ENCODE measurements around the gene ETFDH.

Gene ETFDH

GRCh38 chr4:158715802-158716201 is 43.7 kb downstream of the ETFDH start:
- H3K4me3 ChIP-seq (ENCODE audit: low read depth, low read length): no peak overlapping the region
- no peak for DNase-seq (ENCODE audit: low read depth)
- TF ChIP-seq CTCF (conservative IDR thresholded peaks at IDR 0.05; ENCODE audit: low read depth, low read length): no peak

DNA sequence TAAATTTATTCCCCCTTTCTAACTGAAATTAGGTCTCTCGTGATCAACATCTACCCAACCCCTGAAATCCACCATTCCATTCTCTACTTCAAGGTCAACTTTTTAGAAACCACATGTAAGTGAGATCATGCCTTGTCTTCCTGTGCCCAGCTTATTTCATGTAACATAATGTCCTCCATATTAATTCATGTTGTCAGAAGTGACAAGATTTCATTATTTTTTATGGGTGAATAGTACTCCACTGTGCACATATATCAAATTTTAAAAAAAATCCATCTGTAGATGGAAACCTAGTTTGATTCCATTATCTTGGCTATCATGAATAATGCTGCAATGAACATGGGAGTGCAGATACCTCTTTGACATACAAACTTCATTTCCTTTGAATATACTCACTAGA is 49.6 kb downstream of the ETFDH start:
- DNase-seq (ENCODE audit: low read depth): no peak
- H3K4me3 ChIP-seq (ENCODE audit: low read depth, low read length): no peak overlapping the region
- TF ChIP-seq CTCF (conservative IDR thresholded peaks at IDR 0.05; ENCODE audit: low read depth, low read length): no peak

- H3K4me3 ChIP-seq (ENCODE audit: low read depth, low read length): peak overlapping the region; percentile 88
- peak; percentile 55 for DNase-seq (ENCODE audit: low read depth)
- TF ChIP-seq CTCF (conservative IDR thresholded peaks at IDR 0.05; ENCODE audit: low read depth, low read length): no peak
Measured at GRCh38 chr4:158722291-158722916, 50.3 kb downstream of the ETFDH start.

DNA sequence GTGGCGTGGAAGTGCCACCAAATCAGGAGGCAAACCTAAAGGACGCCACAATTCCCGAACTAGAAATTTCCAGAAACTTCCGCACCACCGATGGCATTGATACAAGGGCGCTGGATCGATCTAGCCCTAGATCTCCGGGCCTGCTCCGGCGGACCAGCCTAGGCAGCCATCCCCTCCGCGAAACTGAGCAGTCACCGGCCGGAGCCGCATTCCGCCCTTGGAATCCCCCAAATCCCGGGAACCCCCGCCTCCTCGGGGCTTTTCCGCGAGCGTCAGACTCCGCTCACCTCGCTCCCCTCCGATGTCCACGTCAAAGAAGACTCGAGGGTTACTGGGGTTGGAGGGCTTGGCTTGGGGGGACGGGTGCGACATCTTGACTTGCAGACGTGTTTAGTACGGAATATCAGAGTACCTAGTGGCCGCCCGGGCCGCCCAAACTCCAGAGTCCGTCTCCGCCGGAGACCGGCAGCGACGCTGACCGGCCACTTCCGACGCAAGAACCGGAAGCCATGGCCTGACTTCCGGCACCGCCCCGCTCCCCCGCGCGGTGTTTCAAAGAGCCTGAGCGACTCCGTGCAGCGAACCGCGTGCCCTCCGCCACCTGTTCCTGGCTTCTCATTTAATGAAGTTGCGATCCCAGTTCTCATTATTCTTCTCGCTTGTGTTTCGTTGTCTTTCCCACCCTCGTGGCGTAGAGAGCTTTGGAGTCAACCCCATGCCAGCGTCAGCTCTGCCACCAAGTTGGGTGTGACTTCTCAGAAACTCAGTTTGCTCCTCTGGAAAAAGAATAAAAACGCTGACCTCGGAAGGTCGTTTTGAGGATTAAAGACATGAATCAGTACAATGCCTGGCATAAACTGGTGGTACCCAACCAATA is 51.1 kb downstream of the ETFDH start, which contains the start of gene PPID:
PPID (minus strand) TSS at position 480 of the 877 bp plus-strand sequence; CDS start at position 372, 108 bp downstream.
- DNase-seq (ENCODE audit: low read depth): peak; percentile 71
- peak within 1 kb of the TSS; percentile 88 for H3K4me3 ChIP-seq (ENCODE audit: low read depth, low read length)
- TF ChIP-seq CTCF (conservative IDR thresholded peaks at IDR 0.05; ENCODE audit: low read depth, low read length): peak; percentile 4

DNA sequence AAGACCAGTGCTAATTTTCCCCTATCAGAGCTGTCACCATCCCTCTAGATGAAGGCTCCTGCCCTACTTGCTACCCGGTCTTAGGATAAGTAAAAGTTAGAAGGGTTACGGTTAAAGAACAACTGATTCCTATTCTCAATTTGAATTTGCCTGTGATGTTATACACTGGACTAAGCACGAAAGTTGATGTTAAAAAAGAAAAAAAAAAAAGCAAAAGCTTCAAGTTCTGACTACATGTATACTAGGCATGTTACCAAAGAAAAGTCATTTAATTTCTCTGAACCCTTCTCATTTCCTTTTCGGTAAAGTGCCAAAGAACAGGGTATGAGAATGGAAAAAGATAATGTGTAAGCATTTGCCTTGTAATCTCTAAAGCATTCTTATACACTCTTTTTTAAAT is 52.5 kb downstream of the ETFDH start:
- no peak for TF ChIP-seq CTCF (conservative IDR thresholded peaks at IDR 0.05; ENCODE audit: low read depth, low read length)
- no peak for DNase-seq (ENCODE audit: low read depth)

GRCh38 chr4:158726633-158727032 is 54.5 kb downstream of the ETFDH start:
- TF ChIP-seq CTCF (conservative IDR thresholded peaks at IDR 0.05; ENCODE audit: low read depth, low read length): no peak
- DNase-seq (ENCODE audit: low read depth): no peak
- no peak overlapping the region for H3K4me3 ChIP-seq (ENCODE audit: low read depth, low read length)

More for the DNA sequence above, 52.5 kb downstream of the ETFDH start:
- no peak overlapping the region for H3K4me3 ChIP-seq (ENCODE audit: low read depth, low read length)

All from choroid plexus epithelial cell (primary cell).